Kidney epithelial cell (primary cell): ENCODE results near the gene UBE3B. TPM values are rescaled to one million over a fixed set of nuclear protein-coding genes. Genes with fewer than 3 reads are reported as not detected.

Source experiments
- DNase-seq: peaks from one replicate; pipeline ENCODE4 v3.0.0-alpha.2; 2010; ENCODE audit warnings: low read depth
- H3K27me3 ChIP-seq: 2 replicates; pipeline ENCODE4 v1.6.0; 2011; ENCODE audit warnings: low read length; ENCODE audit not compliant: control insufficient read depth, insufficient read depth
- H3K36me3 ChIP-seq: 2 replicates; pipeline ENCODE4 v1.5.1; 2011; ENCODE audit warnings: low read length; ENCODE audit not compliant: control insufficient read depth, insufficient read depth
- H3K4me3 ChIP-seq: 2 replicates; pipeline ENCODE4 v1.5.1; 2011; ENCODE audit warnings: low read depth, mild to moderate bottlenecking, control low read depth, low read length
- total RNA-seq: library from RNA; depleted of rRNA; stranded (reverse); fragments of >200 nt; gene quantifications from 2 replicates; pipeline ENCODE4 v1.2.3, GENCODE V29; 2015
- TF ChIP-seq, protein P1 (sequence below): IDR thresholded peaks from 2 replicates; pipeline ENCODE4 v1.5.1; 2011; ENCODE audit warnings: mild to moderate bottlenecking, moderate library complexity, low read length, control low read depth, inconsistent platforms; ENCODE audit not compliant: insufficient read depth, poor library complexity, severe bottlenecking

The UBE3B gene
- total RNA-seq, 1 donor from 2014 or later: 38.3 TPM

DNA sequence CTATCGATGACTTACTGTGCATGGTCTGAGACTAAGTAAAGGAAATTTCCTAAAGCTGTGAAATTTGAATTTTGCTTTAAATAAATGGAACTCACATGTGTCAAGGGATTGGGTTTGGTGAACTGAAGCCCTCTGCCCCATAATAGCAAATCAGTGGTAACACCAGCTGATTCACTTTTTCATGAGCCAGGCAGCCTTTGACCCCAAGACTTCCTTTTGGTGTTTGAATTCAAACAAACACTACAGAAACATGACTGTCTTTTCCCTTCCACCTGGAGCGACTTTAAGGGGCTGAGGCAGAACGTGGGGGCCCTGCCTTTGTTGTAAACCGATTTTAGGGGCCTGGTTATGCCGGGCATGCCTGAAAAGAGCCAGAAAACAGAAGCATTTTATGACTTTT lies 29.2 kb upstream of the UBE3B start:
- Histone ChIP-seq H3K27me3 (no peaks in the 10 kb centered on the region), H3K4me3 (no peak overlapping the region), H3K36me3 (peaks cover 4% of the 10 kb centered on the region)
- TF ChIP-seq, protein P1, sequence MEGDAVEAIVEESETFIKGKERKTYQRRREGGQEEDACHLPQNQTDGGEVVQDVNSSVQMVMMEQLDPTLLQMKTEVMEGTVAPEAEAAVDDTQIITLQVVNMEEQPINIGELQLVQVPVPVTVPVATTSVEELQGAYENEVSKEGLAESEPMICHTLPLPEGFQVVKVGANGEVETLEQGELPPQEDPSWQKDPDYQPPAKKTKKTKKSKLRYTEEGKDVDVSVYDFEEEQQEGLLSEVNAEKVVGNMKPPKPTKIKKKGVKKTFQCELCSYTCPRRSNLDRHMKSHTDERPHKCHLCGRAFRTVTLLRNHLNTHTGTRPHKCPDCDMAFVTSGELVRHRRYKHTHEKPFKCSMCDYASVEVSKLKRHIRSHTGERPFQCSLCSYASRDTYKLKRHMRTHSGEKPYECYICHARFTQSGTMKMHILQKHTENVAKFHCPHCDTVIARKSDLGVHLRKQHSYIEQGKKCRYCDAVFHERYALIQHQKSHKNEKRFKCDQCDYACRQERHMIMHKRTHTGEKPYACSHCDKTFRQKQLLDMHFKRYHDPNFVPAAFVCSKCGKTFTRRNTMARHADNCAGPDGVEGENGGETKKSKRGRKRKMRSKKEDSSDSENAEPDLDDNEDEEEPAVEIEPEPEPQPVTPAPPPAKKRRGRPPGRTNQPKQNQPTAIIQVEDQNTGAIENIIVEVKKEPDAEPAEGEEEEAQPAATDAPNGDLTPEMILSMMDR: no peak
- DNase-seq: no peak

- no peak overlapping the region for H3K4me3 ChIP-seq
- peaks cover 4% of the 10 kb centered on the region for H3K36me3 ChIP-seq
- no peak for DNase-seq
- no peaks in the 10 kb centered on the region for H3K27me3 ChIP-seq
- TF ChIP-seq, protein P1: no peak
Measured at GRCh38 chr12:109448707-109449390, 28.6 kb upstream of the UBE3B start.

- TF ChIP-seq, protein P1: no peak
- H3K4me3 ChIP-seq: no peak overlapping the region
- H3K27me3 ChIP-seq: no peaks in the 10 kb centered on the region
- DNase-seq: no peak
- H3K36me3 ChIP-seq: peaks cover 4% of the 10 kb centered on the region
Measured at GRCh38 chr12:109449845-109450532, 27.4 kb upstream of the UBE3B start.

DNA sequence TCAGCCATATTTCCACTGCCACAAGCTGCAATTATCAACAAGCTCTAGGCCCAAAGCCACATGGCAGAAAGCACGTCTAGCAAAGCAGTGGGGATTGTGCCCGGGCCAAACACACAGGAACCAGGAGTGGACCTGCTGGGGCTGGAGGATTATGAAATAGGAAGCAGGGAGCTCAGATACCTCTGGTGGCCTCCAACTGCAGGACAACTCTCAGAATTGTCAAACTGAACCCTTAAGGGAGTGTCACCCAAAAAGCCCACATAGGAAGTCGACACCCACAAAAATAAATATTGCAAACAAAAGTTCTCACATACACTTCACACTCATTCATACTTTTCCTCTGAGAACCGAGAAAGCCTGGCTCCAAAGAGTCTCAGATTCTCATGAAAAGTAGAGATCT lies 26.5 kb upstream of the UBE3B start:
- no peaks in the 10 kb centered on the region for H3K27me3 ChIP-seq
- H3K36me3 ChIP-seq: peaks cover 6% of the 10 kb centered on the region
- DNase-seq: no peak

DNA sequence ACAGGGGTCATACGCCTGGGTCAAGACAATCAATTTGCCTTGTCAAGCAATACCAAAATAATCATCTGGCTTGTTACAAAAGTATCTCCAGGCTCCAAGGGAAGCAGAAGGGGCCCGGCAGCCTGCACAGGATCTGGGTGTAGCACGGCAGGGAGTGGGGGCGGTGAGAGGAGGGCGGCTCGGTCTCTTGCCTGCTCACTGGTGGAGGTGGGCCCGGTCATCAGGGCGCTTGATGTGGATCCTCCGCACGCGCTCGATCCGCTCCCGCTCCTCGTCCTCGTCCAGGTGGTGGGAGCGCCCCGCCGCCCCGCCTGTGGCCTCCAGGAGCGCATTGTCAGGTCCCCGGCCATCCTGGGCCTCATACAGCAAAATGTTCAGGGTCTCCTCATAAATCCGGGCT lies 26.0 kb upstream of the UBE3B start:
- TF ChIP-seq, protein P1: no peak
- DNase-seq: no peak
- peaks cover 6% of the 10 kb centered on the region for H3K36me3 ChIP-seq
- H3K27me3 ChIP-seq: no peaks in the 10 kb centered on the region
- H3K4me3 ChIP-seq: no peak overlapping the region

More for the DNA sequence above, 26.5 kb upstream of the UBE3B start:
- no peak overlapping the region for H3K4me3 ChIP-seq
- TF ChIP-seq, protein P1: no peak
